Activated CD8-positive, alpha-beta T cell treated with anti-CD3 and anti-CD28 coated beads for 36 hours (primary cell): ENCODE results near the gene NKAIN2. TPM values are rescaled to one million over a fixed set of nuclear protein-coding genes. Genes with fewer than 3 reads are reported as not detected.

ENCODE experiments used
- ATAC-seq: fragments of 200-7000 bp; cut with Tn5 transposase; one replicate; pipeline ENCODE4 v1.10.0; 2021; ENCODE audit warnings: mild to moderate bottlenecking, moderate library complexity
- CTCF ChIA-PET: fragments of 350-600 bp; sonication (Branson Sonifier 250); formaldehyde crosslinking; loops from one replicate; lab custom pipeline; 2021; ENCODE audit warnings: antibody characterized with exemption; lab: Charles Lee
- POLR2A ChIA-PET: fragments of 350-600 bp; sonication (Branson Sonifier 250); formaldehyde crosslinking; loops from one replicate; lab custom pipeline; 2021; ENCODE audit warnings: antibody characterized with exemption; lab: Charles Lee
- DNase-seq: peaks from one replicate; pipeline ENCODE4 v3.0.0-alpha.2; 2020
- H3K27ac Mint-ChIP-seq: one replicate; pipeline ENCODE4 v1.8.0; 2021; ENCODE audit warnings: mild to moderate bottlenecking, mixed read lengths
- H3K27me3 Mint-ChIP-seq: one replicate; pipeline ENCODE4 v1.8.0; 2021; ENCODE audit warnings: mixed read lengths
- H3K36me3 Mint-ChIP-seq: one replicate; pipeline ENCODE4 v1.8.0; 2021; ENCODE audit warnings: low read depth, mixed read lengths
- H3K4me1 Mint-ChIP-seq: one replicate; pipeline ENCODE4 v1.8.0; 2021; ENCODE audit warnings: low read depth, mixed read lengths
- H3K4me3 Mint-ChIP-seq: one replicate; pipeline ENCODE4 v1.8.0; 2021; ENCODE audit warnings: mild to moderate bottlenecking, moderate library complexity, mixed read lengths
- H3K9me3 Mint-ChIP-seq: one replicate; pipeline ENCODE4 v1.8.0; 2021; ENCODE audit warnings: mixed read lengths
- CTCF ChIP-seq: fragments of 200-600 bp; IDR thresholded peaks from one replicate; pipeline ENCODE4 v1.8.0; 2022; ENCODE audit warnings: antibody characterized with exemption, mild to moderate bottlenecking
- intact Hi-C: fragments of 100-400 bp; cut with micrococcal nuclease; formaldehyde crosslinking; loops from one replicate; pipeline ENCODE4 v1.10.0; 2022
- total RNA-seq, 2 experiments: library from RNA; stranded (reverse); gene quantifications; one replicate each; pipeline ENCODE4 v1.2.3, GENCODE V29; 2021

NKAIN2 gene
- total RNA-seq, 2 experiments from 2014 or later, result not detected

DNA sequence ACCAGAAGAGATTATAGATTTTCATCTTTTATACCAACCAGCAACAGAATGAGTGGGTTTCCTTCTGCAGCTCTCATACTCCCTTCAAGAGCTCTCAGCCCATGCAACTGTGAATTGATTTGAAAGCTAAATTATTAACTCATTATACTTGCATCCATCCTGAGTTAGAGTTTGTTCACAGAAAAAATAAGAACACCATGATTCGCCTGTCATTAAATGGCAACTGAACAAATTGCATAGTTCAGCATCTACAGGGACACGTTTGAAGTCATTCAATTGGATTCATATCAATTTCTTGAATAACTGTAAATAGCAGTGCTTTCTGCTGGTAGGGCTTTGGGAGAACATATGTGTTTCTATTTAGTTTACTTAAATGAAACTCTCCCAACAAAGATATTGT, 65.7 kb downstream of the NKAIN2 start:
- Mint-ChIP-seq H3K27me3 (no peaks in the 10 kb centered on the region), H3K36me3 (no peaks in the 10 kb centered on the region), H3K4me1 (no peaks in the 10 kb centered on the region), H3K4me3 (no peak overlapping the region), H3K27ac (no peak overlapping the region), H3K9me3 (no peaks in the 10 kb centered on the region)
- no peak for DNase-seq
- no peak for ATAC-seq
- POLR2A ChIA-PET, result no interaction called here
- CTCF ChIA-PET, result no interaction called here
- intact Hi-C loops, result no loop called here
- TF ChIP-seq CTCF, result no peak

- ChIA-PET CTCF (no interaction called here), POLR2A (no interaction called here)
- no peak overlapping the region for H3K27ac Mint-ChIP-seq
- H3K36me3 Mint-ChIP-seq, result no peaks in the 10 kb centered on the region
- no peak for TF ChIP-seq CTCF
- no peaks in the 10 kb centered on the region for H3K4me1 Mint-ChIP-seq
- no peak for ATAC-seq
- intact Hi-C loops, result no loop called here
- no peaks in the 10 kb centered on the region for H3K27me3 Mint-ChIP-seq
- H3K9me3 Mint-ChIP-seq, result no peaks in the 10 kb centered on the region
- no peak overlapping the region for H3K4me3 Mint-ChIP-seq
- DNase-seq, result no peak
Observed at GRCh38 chr6:123873974-123874373, 70.3 kb downstream of the NKAIN2 start.

DNA sequence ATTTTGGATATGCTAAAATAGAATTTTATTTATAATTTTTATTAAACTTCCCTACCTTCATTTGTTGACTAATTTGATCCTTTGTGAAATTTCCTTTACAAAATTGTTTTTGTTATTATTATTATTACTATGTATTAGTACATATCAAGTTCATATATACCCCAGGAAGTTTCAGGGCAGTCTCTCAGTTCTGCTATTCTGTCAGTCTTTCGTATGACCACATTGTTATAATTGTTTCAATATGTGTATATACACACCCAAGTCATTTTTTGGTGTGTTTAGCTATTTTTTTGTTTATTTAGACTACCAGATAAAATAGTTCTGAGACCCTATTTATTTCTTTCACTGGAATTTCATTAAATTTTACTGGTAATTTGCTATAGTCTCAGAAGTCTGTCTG, 72.1 kb downstream of the NKAIN2 start:
- H3K27ac Mint-ChIP-seq, result no peak overlapping the region
- no peaks in the 10 kb centered on the region for H3K9me3 Mint-ChIP-seq
- H3K27me3 Mint-ChIP-seq, result no peaks in the 10 kb centered on the region
- H3K36me3 Mint-ChIP-seq, result no peaks in the 10 kb centered on the region
- H3K4me1 Mint-ChIP-seq, result no peaks in the 10 kb centered on the region
- intact Hi-C loops, result no loop called here
- no peak for DNase-seq
- no peak overlapping the region for H3K4me3 Mint-ChIP-seq
- ATAC-seq, result no peak
- TF ChIP-seq CTCF, result no peak
- CTCF ChIA-PET, result no interaction called here
- POLR2A ChIA-PET, result no interaction called here

DNA sequence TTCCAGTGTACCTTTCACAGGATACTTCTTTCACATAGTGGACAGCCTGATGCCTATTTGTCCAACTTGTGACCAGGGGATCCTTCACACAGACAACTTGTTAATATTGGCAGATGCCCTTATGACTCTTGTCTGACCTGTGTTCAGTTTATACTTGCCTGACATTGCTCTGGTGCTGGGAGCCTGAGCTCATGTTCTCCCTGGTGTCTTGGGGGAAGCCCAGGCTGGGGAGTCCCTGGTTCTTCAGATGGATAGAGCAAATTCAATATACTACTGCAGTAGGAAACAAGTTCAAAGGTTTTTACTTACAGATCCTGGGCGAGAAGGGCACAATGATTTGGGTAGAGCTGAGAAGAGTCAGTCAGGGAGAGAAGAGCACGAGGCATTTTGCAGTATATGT, 76.1 kb downstream of the NKAIN2 start:
- H3K4me1 Mint-ChIP-seq, result no peaks in the 10 kb centered on the region
- no peaks in the 10 kb centered on the region for H3K36me3 Mint-ChIP-seq
- DNase-seq (no peak), ATAC-seq (no peak)
- intact Hi-C loops, result no loop called here
- no peak for TF ChIP-seq CTCF
- no peaks in the 10 kb centered on the region for H3K27me3 Mint-ChIP-seq
- H3K9me3 Mint-ChIP-seq, result no peaks in the 10 kb centered on the region
- H3K27ac Mint-ChIP-seq, result no peak overlapping the region
- H3K4me3 Mint-ChIP-seq, result no peak overlapping the region
- ChIA-PET CTCF (interaction anchor here (0.6 kb wide), 1 partner anchor 1050 kb away, joined by 4 read pairs; no protein-coding TSS in a partner anchor), POLR2A (no interaction called here)

GRCh38 chr6:123888771-123889513, 85.3 kb downstream of the NKAIN2 start:
- no peaks in the 10 kb centered on the region for H3K27me3 Mint-ChIP-seq
- CTCF ChIA-PET, result no interaction called here
- no peaks in the 10 kb centered on the region for H3K9me3 Mint-ChIP-seq
- ATAC-seq (no peak), DNase-seq (no peak)
- POLR2A ChIA-PET, result interaction anchor here (0.5 kb wide), 1 partner anchor 81 kb away, joined by 3 read pairs; no protein-coding TSS in a partner anchor
- intact Hi-C loops, result no loop called here
- no peaks in the 10 kb centered on the region for H3K36me3 Mint-ChIP-seq
- no peak overlapping the region for H3K27ac Mint-ChIP-seq
- no peaks in the 10 kb centered on the region for H3K4me1 Mint-ChIP-seq
- no peak for TF ChIP-seq CTCF
- H3K4me3 Mint-ChIP-seq, result no peak overlapping the region
